GM19023 (cell line): Measurements from ENCODE around the gene ZBTB45.

Experiments
- ATAC-seq: cut with Tn5 transposase; IDR thresholded peaks from one replicate; pipeline ENCODE4 v1.9.1; 2021; ENCODE audit warnings: mild to moderate bottlenecking, moderate library complexity; ENCODE audit not compliant: unreplicated experiment

The ZBTB45 gene

DNA sequence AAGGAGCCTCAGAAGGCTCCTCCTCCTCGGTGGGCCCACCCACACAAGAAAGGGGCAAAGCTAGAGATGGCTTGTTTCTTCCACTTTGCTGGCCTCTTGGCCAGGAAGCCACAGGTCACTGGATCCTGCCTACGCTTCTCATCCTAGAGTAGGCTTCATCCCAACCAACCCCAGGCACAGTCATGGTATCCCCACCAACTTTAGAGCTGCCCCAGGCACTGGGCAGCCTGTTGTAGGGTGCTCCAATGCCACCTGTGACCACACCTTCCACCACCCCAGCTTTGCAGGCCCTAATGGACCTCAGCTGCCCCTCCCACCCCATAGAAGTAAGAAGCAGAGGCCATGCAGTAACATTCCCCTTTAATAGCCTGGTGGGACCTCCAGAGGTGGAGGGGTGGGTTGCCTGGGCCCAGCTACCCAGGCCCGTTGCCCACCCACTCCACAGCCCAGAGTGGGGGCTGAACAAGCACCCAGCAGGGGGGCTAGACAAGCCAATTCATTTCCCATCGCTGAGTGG lies 35.8 kb upstream of the ZBTB45 start:
- ATAC-seq = no peak

- peak; percentile 27 for ATAC-seq
Measured at GRCh38 chr19:58554494-58555368, 35.1 kb upstream of the ZBTB45 start, which contains the start of gene CHMP2A. Gene CHMP2A (minus strand): TSS chr19:58555105. CDS start chr19:58554212, 893 bp downstream.

GRCh38 chr19:58553799-58554493 lies 34.3 kb upstream of the ZBTB45 start:
- ATAC-seq = no peak

DNA sequence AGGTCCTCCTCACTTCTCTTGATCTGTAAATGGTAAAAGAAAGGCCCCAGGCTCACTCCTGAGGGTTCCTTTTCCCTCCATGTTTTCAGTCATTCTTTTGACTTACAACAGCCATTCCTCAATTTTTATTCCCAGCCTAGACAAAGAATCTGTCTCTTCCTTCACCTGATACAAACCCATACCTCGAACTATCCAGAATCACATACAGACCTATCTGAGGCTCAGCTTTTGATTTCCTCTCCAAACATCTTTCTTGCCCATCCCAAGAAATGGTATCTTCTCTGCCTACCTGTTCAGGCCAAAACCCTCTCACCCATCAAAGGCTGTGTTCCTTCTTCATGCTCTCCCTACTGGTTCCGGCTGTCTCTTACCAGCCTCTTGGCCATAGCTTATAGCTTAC lies 33.0 kb upstream of the ZBTB45 start:
- ATAC-seq = no peak

- ATAC-seq = no peak
Measured at GRCh38 chr19:58551577-58552471, 32.2 kb upstream of the ZBTB45 start.

GRCh38 chr19:58551123-58551497 lies 31.5 kb upstream of the ZBTB45 start:
- no peak for ATAC-seq

DNA sequence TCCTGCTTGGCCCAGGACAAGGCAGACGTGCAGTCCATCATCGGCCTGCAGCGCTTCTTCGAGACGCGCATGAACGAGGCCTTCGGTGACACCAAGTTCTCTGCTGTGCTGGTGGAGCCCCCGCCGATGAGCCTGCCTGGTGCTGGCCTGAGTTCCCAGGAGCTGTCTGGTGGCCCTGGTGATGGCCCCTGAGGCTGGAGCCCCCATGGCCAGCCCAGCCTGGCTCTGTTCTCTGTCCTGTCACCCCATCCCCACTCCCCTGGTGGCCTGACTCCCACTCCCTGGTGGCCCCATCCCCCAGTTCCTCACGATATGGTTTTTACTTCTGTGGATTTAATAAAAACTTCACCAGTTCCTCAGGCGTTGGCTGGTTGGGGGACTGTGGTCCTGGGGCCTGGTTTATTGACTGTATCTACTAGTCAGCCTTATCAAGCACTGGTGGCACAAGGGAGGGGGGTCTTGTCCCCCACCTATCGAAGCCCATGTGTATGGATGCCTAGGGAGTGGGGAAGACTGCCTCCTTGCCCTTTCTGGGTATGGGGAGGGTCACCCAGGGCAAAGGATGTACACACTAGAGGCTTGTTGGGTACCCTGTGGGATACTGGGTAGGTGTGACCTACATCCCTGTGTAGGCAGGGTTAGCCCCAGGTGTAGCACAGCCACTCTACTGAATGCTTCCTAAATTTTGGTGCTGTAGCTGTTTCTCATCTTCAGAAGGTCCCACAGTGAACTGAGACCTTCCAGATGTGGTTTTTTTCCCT lies 30.9 kb upstream of the ZBTB45 start:
- no peak for ATAC-seq

- ATAC-seq = no peak
Measured at GRCh38 chr19:58549664-58550361, 30.2 kb upstream of the ZBTB45 start.

DNA sequence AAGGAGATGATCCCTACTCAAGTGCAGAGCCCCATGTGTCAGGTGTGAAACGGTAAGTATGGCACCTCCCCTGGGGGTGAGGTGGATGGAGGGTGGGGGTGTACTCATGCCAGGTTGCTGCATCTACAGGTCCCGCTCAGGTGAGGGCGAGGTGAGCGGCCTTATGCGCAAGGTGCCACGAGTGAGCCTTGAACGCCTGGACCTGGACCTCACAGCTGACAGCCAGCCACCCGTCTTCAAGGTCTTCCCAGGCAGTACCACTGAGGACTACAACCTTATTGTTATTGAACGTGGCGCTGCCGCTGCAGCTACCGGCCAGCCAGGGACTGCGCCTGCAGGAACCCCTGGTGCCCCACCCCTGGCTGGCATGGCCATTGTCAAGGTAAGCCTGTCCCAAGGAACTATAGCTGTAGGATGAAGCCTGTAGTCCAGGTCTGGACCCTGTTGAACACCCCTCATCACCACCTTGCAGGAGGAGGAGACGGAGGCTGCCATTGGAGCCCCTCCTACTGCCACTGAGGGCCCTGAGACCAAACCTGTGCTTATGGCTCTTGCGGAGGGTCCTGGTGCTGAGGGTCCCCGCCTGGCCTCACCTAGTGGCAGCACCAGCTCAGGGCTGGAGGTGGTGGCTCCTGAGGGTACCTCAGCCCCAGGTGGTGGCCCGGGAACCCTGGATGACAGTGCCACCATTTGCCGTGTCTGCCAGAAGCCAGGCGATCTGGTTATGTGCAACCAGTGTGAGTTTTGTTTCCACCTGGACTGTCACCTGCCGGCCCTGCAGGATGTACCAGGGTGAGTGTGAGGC lies 29.5 kb upstream of the ZBTB45 start:
- no peak for ATAC-seq

GRCh38 chr19:58547323-58548312 lies 28.0 kb upstream of the ZBTB45 start:
- no peak for ATAC-seq

DNA sequence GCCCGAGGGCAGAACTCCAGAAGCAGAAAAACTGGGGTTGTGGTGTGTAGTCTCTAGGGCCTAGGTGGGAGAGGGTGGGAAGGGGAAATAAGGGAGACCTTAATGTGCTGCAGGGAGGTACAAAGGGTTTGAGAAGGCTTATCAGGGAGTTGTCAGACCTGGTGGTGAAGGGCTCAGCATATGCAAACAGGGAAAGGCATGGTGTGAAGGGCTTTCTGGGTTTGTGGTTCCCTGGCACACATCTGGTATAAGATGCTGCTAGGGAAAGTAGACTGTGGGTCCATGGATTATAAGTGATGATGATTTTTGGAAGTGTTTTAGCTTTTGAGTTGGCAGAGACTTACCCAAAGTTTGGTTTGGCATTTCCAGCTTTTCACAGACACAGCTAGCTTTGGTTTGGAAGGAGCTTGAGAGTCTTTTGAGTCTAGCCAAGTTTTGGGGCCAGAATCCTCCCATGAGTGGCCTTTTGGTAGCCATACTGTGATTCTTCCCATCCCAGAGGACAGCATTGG lies 26.5 kb upstream of the ZBTB45 start:
- no peak for ATAC-seq

DNA sequence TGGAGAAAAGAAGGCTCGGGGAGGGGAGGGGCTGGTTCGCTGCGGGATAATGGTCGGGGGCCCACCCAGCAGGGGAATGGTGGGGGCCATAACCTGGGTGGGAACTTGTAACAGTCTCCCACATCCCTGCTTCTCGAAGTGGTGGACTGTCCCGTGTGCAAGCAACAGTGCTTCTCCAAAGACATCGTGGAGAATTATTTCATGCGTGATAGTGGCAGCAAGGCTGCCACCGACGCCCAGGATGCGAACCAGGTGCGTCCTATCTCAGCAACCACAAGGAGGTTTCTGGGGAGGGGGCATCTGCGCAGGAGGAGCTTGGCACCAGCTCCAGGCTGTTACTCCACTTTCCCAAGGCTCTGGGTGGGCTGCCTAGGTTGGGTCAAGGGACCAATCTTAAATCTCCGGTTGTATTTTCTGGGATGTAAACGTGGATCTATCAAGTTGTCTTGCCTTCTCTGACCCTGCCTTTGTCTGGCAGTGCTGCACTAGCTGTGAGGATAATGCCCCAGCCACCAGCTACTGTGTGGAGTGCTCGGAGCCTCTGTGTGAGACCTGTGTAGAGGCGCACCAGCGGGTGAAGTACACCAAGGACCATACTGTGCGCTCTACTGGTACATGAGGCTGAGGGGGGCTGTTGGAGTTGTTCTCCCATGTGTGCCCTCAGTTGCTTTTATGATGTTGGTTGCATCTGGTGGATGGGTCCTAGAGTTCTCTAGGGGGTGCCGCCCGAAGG lies 25.8 kb upstream of the ZBTB45 start:
- no peak for ATAC-seq

DNA sequence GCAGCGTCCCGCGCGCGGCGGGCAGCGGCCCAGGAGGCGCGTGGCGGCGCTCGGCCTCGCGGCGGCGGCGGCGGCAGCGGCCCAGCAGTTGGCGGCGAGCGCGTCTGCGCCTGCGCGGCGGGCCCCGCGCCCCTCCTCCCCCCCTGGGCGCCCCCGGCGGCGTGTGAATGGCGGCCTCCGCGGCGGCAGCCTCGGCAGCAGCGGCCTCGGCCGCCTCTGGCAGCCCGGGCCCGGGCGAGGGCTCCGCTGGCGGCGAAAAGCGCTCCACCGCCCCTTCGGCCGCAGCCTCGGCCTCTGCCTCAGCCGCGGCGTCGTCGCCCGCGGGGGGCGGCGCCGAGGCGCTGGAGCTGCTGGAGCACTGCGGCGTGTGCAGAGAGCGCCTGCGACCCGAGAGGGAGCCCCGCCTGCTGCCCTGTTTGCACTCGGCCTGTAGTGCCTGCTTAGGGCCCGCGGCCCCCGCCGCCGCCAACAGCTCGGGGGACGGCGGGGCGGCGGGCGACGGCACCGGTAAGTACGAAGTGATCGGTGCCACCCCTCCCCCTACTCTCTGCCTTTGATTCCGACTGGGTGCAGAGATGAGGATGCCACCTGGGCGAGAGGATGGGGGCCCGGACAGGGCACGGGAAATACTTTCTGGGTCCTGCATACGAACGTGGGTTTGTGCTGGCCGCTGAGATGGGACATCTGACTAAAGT lies 25.1 kb upstream of the ZBTB45 start:
- peak; percentile 61 for ATAC-seq

GRCh38 chr19:58543826-58544590 lies 24.4 kb upstream of the ZBTB45 start, which contains the start of gene TRIM28:
Gene TRIM28 (plus strand): TSS chr19:58544064. CDS start chr19:58544758, 694 bp downstream.
- ATAC-seq = peak; percentile 77
